ENCODE data around the gene TSPAN18. TPM values are rescaled to one million over a fixed set of nuclear protein-coding genes. Genes with fewer than 3 reads are reported as not detected.

Gene TSPAN18
- total RNA-seq, 1 experiment from 2014 or later, result 0.96 TPM

GRCh38 chr11:44979543-44980399, 253.0 kb downstream of the TSPAN18 start:
- no peak for DNase-seq (ENCODE audit: low read depth)

GRCh38 chr11:44980533-44981427, 254.0 kb downstream of the TSPAN18 start:
- DNase-seq (ENCODE audit: low read depth), result no peak

Other genes starting within 250 kb of the TSPAN18 start
- 83.6 and 92.1 TPM in 2 replicates for gene CD82, start 161.3 kb upstream of the TSPAN18 start, total RNA-seq (2014; rRNA removed; shearing (Covaris generic))
- 10.2 and 11.1 TPM in 2 replicates for gene TP53I11, start 223.9 kb downstream of the TSPAN18 start, total RNA-seq (2014; rRNA removed; shearing (Covaris generic))